HCT116 (cell line): Measurements from ENCODE around the gene RC3H1. TPM values are rescaled to one million over a fixed set of nuclear protein-coding genes. Genes with fewer than 3 reads are reported as not detected.

Source experiments
- ATAC-seq: fragments of 200-7000 bp; cut with Tn5 transposase; 2 replicates; pipeline ENCODE4 v1.9.1; 2020; ENCODE audit warnings: mild to moderate bottlenecking, moderate library complexity
- BruUV-seq: library from RNA; stranded (reverse); fragments of 400-500 nt; replicated peaks from 2 replicates; lab custom pipeline; 2021; lab: Mats Ljungman, UMichigan
- CTCF ChIA-PET: fragments of 300-600 bp; sonication (Branson Sonifier 250); formaldehyde crosslinking; loops from one replicate; lab custom pipeline; 2021; ENCODE audit warnings: antibody characterized with exemption; lab: Charles Lee
- POLR2A ChIA-PET: fragments of 300-600, 350-600 bp; sonication (Branson Sonifier 250); formaldehyde crosslinking; loops from one replicate; lab custom pipeline; 2021; ENCODE audit warnings: antibody characterized with exemption; lab: Charles Lee
- RAD21 ChIA-PET, 2 experiments: fragments of 300-600 bp; sonication (Branson Sonifier 250); formaldehyde crosslinking; loops; one replicate each; lab custom pipeline; 2023; ENCODE audit warnings: low total read pairs in 2 of 2; ENCODE audit not compliant: uncharacterized antibody in 2 of 2, unreplicated experiment in 2 of 2, low non-redundant PET in 1 of 2; lab: Charles Lee
- DNase-seq: peaks from one replicate; pipeline ENCODE4 v3.0.0-alpha.2; 2010; ENCODE audit warnings: low read depth, low spot score
- H2AFZ ChIP-seq: fragments of 200-600 bp; shearing (Covaris generic), sonication (generic); 2 replicates; pipeline ENCODE4 v1.6.1; 2017; ENCODE audit warnings: low read depth, mixed run types, mixed read lengths, antibody characterized with exemption, low read length; ENCODE audit not compliant: poor library complexity, severe bottlenecking
- H3K27ac ChIP-seq: 2 replicates; pipeline ENCODE4 v1.5.1; 2012; ENCODE audit warnings: low read depth, low read length
- H3K27me3 ChIP-seq: fragments of 200-600 bp; sonication (generic); 2 replicates; pipeline ENCODE4 v1.6.1; 2016; ENCODE audit warnings: mixed run types, low read length, mixed read lengths; ENCODE audit not compliant: insufficient read depth
- H3K36me3 ChIP-seq, 2 experiments: fragments of 200-500 bp in 1 of 2; fragments of 200-600 bp in 1 of 2; sonication (Bioruptor generic) in 1 of 2; sonication (generic) in 1 of 2; 2 replicates each; pipeline versions ENCODE4 v1.5.1 to v1.6.1; 2014 to 2016; ENCODE audit warnings: low read length in 2 of 2, inconsistent platforms in 1 of 2, mixed read lengths in 1 of 2, mixed run types in 1 of 2; ENCODE audit not compliant: insufficient read depth in 2 of 2, control insufficient read depth in 1 of 2
- H3K4me1 ChIP-seq, 2 experiments: fragments of 200-600 bp in 1 of 2; sonication (generic) in 1 of 2; 2 replicates each; pipeline versions ENCODE4 v1.5.1 to v1.6.1; 2012 to 2017; ENCODE audit warnings: low read length in 2 of 2, inconsistent platforms in 1 of 2, mild to moderate bottlenecking in 1 of 2, mixed read lengths in 1 of 2, mixed run types in 1 of 2, moderate library complexity in 1 of 2; ENCODE audit not compliant: insufficient read depth in 2 of 2, control insufficient read depth in 1 of 2
- H3K4me2 ChIP-seq: fragments of 200-600 bp; sonication (generic); 2 replicates; pipeline ENCODE4 v1.6.1; 2017; ENCODE audit warnings: mixed run types, low read length, mixed read lengths
- H3K4me3 ChIP-seq, 2 experiments: fragments of 200-600 bp in 1 of 2; sonication (generic) in 1 of 2; replicated peaks in 1 of 2; 2 replicates each; pipeline ENCODE4 v1.5.1; 2011 to 2016; ENCODE audit warnings: low read length in 2 of 2, control low read depth in 1 of 2, low read depth in 1 of 2, mild to moderate bottlenecking in 1 of 2, mixed read lengths in 1 of 2, mixed run types in 1 of 2
- H3K79me2 ChIP-seq: fragments of 200-600 bp; sonication (generic); 2 replicates; pipeline ENCODE4 v1.6.1; 2017; ENCODE audit warnings: mild to moderate bottlenecking, mixed run types, low read length, moderate library complexity, mixed read lengths; ENCODE audit not compliant: insufficient read depth
- H3K9ac ChIP-seq: fragments of 200-600 bp; sonication (generic); 2 replicates; pipeline ENCODE4 v1.6.1; 2016; ENCODE audit warnings: low read length, mixed read lengths
- H3K9me2 ChIP-seq: fragments of 200-600 bp; sonication (generic), shearing (Covaris generic); 2 replicates; pipeline ENCODE4 v1.6.1; 2017; ENCODE audit warnings: mixed run types, mild to moderate bottlenecking, moderate library complexity; ENCODE audit not compliant: insufficient read depth
- H3K9me3 ChIP-seq, 2 experiments: fragments of 200-500 bp in 1 of 2; fragments of 200-600 bp in 1 of 2; sonication (Bioruptor generic) in 1 of 2; sonication (generic) in 1 of 2; 2 replicates each; pipeline ENCODE4 v1.6.1; 2014 to 2017; ENCODE audit warnings: low read length in 2 of 2, mixed read lengths in 2 of 2, inconsistent platforms in 1 of 2, low read depth in 1 of 2, mild to moderate bottlenecking in 1 of 2, mixed run types in 1 of 2, moderate library complexity in 1 of 2; ENCODE audit not compliant: control insufficient read depth in 1 of 2, insufficient read depth in 1 of 2
- H4K20me1 ChIP-seq: fragments of 200-600 bp; sonication (generic), shearing (Covaris generic); 2 replicates; pipeline ENCODE4 v1.6.1; 2017; ENCODE audit warnings: mixed run types, mild to moderate bottlenecking, moderate library complexity; ENCODE audit not compliant: insufficient read depth
- ELF1 ChIP-seq: IDR thresholded peaks from 2 replicates; pipeline ENCODE4 v1.6.1; 2012; ENCODE audit warnings: low read depth, borderline replicate concordance
- EZH2 ChIP-seq: fragments of 200-600 bp; sonication (generic); IDR thresholded peaks from 2 replicates; pipeline ENCODE4 v1.6.1; 2017; ENCODE audit warnings: antibody characterized with exemption, mixed run types
- EZH2phosphoT487 ChIP-seq: fragments of 200-600 bp; IDR thresholded peaks from 2 replicates; pipeline ENCODE4 v1.6.1; 2018; ENCODE audit warnings: antibody characterized with exemption, borderline replicate concordance
- POLR2A ChIP-seq: IDR thresholded peaks from 2 replicates; pipeline ENCODE4 v1.7.0; 2011; ENCODE audit warnings: borderline replicate concordance; ENCODE audit not compliant: insufficient read depth, insufficient read length; ENCODE audit errors: extremely low read depth
- RAD21 ChIP-seq: IDR thresholded peaks from 2 replicates; pipeline ENCODE4 v1.6.1; 2012; ENCODE audit warnings: low read depth, mild to moderate bottlenecking
- SIN3A ChIP-seq: IDR thresholded peaks from 2 replicates; pipeline ENCODE4 v1.6.1; 2012; ENCODE audit warnings: low read depth
- SP1 ChIP-seq: IDR thresholded peaks from 2 replicates; pipeline ENCODE4 v1.6.1; 2012; ENCODE audit warnings: low read depth
- SRF ChIP-seq: IDR thresholded peaks from 2 replicates; pipeline ENCODE4 v1.6.1; 2012; ENCODE audit warnings: low read depth
- YY1 ChIP-seq: IDR thresholded peaks from 2 replicates; pipeline ENCODE4 v1.6.1; 2011; ENCODE audit warnings: low read length, low read depth, moderate library complexity, mild to moderate bottlenecking; ENCODE audit not compliant: insufficient replicate concordance; ENCODE audit errors: extremely low read depth
- ZFX ChIP-seq: fragments of 450-650 bp; IDR thresholded peaks from 2 replicates; pipeline ENCODE4 v1.6.1; 2017
- ZNF274 ChIP-seq: fragments of 200-500 bp; sonication (Bioruptor generic); IDR thresholded peaks from 2 replicates; pipeline ENCODE4 v1.6.1; 2014; ENCODE audit warnings: mild to moderate bottlenecking, low read depth, low read length, inconsistent platforms
- intact Hi-C: fragments of 100-400 bp; cut with micrococcal nuclease; formaldehyde crosslinking; loops from 2 replicates; pipeline ENCODE4 v1.10.0; 2022
- total RNA-seq: library from RNA; stranded (reverse); gene quantifications from one replicate; pipeline ENCODE4 v1.2.1, GENCODE V29; 2021; ENCODE audit not compliant: unreplicated experiment
- TF ChIP-seq, protein P1 (sequence below): IDR thresholded peaks from 2 replicates; pipeline ENCODE4 v1.6.1; 2012; ENCODE audit warnings: low read depth
- TF ChIP-seq, protein P2 (sequence below), 3 experiments: fragments of 200-600 bp in 1 of 3; sonication (generic) in 1 of 3; IDR thresholded peaks in 2 of 3; conservative IDR thresholded peaks in 1 of 3; 2 replicates each; pipeline ENCODE4 v1.5.1; 2012 to 2017; ENCODE audit warnings: low read depth in 2 of 3, low read length in 2 of 3, antibody characterized with exemption in 1 of 3, borderline replicate concordance in 1 of 3, control low read depth in 1 of 3, mild to moderate bottlenecking in 1 of 3, mixed read lengths in 1 of 3, mixed run types in 1 of 3, moderate library complexity in 1 of 3; ENCODE audit not compliant: insufficient read depth in 1 of 3

The RC3H1 gene
- total RNA-seq, 1 experiment from 2014 or later = 23.6 TPM

DNA sequence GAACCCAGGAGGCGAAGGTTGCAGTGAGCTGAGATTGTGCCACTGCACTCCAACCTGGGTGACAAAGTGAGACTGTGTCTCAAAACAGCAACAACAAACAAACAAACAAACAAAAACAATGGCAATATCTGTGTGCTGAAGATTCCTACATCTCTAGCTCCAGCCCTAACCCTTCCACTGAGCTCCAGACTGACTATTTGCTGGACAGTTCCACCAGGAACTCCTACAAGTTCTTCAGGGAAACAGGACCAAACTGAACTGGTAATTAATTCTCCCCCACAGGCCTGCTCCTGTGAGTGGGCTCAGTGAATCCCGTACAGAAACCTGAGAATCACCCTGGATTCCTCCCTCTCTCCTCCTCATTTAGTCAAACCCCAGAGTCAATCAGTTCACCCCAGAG is 106.6 kb downstream of the RC3H1 start:
- BruUV-seq = no TSS peak
- Histone ChIP-seq H4K20me1 (no peaks in the 10 kb centered on the region), H3K4me2 (no peak overlapping the region), H3K9ac (no peak overlapping the region), H3K4me1 (no peaks in the 10 kb centered on the region), H3K9me2 (no peaks in the 10 kb centered on the region), H3K79me2 (no peaks in the 10 kb centered on the region), H3K4me3 (no peak overlapping the region), H3K9me3 (no peaks in the 10 kb centered on the region), H3K27me3 (no peaks in the 10 kb centered on the region), H3K36me3 (no peaks in the 10 kb centered on the region), H3K27ac (no peak overlapping the region), H2AFZ (no peak overlapping the region)
- intact Hi-C loops = no loop called here
- DNase-seq (no peak), ATAC-seq (no peak)
- ChIA-PET CTCF (no interaction called here), RAD21 (no interaction called here), POLR2A (no interaction called here)
- TF ChIP-seq, protein P1, sequence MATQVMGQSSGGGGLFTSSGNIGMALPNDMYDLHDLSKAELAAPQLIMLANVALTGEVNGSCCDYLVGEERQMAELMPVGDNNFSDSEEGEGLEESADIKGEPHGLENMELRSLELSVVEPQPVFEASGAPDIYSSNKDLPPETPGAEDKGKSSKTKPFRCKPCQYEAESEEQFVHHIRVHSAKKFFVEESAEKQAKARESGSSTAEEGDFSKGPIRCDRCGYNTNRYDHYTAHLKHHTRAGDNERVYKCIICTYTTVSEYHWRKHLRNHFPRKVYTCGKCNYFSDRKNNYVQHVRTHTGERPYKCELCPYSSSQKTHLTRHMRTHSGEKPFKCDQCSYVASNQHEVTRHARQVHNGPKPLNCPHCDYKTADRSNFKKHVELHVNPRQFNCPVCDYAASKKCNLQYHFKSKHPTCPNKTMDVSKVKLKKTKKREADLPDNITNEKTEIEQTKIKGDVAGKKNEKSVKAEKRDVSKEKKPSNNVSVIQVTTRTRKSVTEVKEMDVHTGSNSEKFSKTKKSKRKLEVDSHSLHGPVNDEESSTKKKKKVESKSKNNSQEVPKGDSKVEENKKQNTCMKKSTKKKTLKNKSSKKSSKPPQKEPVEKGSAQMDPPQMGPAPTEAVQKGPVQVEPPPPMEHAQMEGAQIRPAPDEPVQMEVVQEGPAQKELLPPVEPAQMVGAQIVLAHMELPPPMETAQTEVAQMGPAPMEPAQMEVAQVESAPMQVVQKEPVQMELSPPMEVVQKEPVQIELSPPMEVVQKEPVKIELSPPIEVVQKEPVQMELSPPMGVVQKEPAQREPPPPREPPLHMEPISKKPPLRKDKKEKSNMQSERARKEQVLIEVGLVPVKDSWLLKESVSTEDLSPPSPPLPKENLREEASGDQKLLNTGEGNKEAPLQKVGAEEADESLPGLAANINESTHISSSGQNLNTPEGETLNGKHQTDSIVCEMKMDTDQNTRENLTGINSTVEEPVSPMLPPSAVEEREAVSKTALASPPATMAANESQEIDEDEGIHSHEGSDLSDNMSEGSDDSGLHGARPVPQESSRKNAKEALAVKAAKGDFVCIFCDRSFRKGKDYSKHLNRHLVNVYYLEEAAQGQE = peak; percentile 9; the same call in 1 of the 2 replicates
- no peak for TF ChIP-seq SP1

DNA sequence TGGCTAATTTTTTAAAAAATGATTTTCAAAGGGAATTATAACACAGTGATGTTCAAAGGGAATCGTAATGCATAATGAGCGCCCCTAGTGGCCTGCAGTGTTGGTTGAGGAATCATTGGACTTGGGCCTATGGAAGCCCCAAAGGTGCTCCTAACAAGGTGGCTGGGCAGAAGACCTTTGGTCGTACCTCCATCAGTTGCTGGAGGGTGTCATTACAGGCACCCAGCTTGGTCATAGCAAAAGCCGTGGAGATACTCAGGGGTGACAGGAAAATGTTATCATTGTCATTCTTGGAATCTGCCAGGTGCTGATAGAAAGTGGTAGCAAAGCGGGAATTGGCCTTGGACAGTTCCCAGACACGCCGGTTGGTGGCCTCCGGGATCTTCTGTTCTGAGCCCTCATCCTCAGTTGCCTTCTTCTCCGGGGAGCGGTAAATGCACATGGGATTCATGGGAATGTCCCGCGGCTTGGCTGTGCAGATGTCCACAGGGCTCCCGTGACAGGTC is 107.7 kb downstream of the RC3H1 start:
- DNase-seq (peak; percentile 48), ATAC-seq (peak; percentile 97)
- no peaks in the 10 kb centered on the region for H3K27me3 ChIP-seq
- intact Hi-C loops = no loop called here
- no peaks in the 10 kb centered on the region for H4K20me1 ChIP-seq
- no peaks in the 10 kb centered on the region for H3K9me3 ChIP-seq
- POLR2A ChIA-PET = no interaction called here
- H3K4me1 ChIP-seq = no peaks in the 10 kb centered on the region
- BruUV-seq = no TSS peak
- H2AFZ ChIP-seq = no peak overlapping the region
- no peaks in the 10 kb centered on the region for H3K36me3 ChIP-seq
- no peak overlapping the region for H3K4me3 ChIP-seq
- H3K79me2 ChIP-seq = no peaks in the 10 kb centered on the region
- H3K9ac ChIP-seq = no peak overlapping the region
- no peak overlapping the region for H3K27ac ChIP-seq
- H3K9me2 ChIP-seq = no peaks in the 10 kb centered on the region
- CTCF ChIA-PET = no interaction called here
- H3K4me2 ChIP-seq = no peak overlapping the region
- RAD21 ChIA-PET = no interaction called here
- no peak for TF ChIP-seq YY1
- no peak for TF ChIP-seq EZH2phosphoT487
- peak; percentile 59 for TF ChIP-seq RAD21
- no peak for TF ChIP-seq ELF1
- no peak for TF ChIP-seq SP1
- TF ChIP-seq EZH2 = no peak
- TF ChIP-seq, protein P2, sequence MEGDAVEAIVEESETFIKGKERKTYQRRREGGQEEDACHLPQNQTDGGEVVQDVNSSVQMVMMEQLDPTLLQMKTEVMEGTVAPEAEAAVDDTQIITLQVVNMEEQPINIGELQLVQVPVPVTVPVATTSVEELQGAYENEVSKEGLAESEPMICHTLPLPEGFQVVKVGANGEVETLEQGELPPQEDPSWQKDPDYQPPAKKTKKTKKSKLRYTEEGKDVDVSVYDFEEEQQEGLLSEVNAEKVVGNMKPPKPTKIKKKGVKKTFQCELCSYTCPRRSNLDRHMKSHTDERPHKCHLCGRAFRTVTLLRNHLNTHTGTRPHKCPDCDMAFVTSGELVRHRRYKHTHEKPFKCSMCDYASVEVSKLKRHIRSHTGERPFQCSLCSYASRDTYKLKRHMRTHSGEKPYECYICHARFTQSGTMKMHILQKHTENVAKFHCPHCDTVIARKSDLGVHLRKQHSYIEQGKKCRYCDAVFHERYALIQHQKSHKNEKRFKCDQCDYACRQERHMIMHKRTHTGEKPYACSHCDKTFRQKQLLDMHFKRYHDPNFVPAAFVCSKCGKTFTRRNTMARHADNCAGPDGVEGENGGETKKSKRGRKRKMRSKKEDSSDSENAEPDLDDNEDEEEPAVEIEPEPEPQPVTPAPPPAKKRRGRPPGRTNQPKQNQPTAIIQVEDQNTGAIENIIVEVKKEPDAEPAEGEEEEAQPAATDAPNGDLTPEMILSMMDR (IDR thresholded peaks at IDR 0.05 in 2 of 3, conservative IDR thresholded peaks at IDR 0.05 in 1 of 3; ENCODE audit: borderline replicate concordance in 1 of 3, insufficient read depth in 1 of 3, low read depth in 2 of 3, low read length in 2 of 3) = peak; percentile 41 to 94 (median 90); a peak in 5 of 6 replicates
- no peak for TF ChIP-seq ZNF274
- TF ChIP-seq SIN3A = no peak
- no peak for TF ChIP-seq ZFX
- TF ChIP-seq SRF = no peak
- TF ChIP-seq POLR2A = no peak
